Measurements from ENCODE around the gene SNX32.
A peak's percentile ranks its signal among the peaks of the same experiment; 100 is the strongest.

The SNX32 gene

GRCh38 chr11:65871811-65872548 is 38.2 kb downstream of the SNX32 start:
- Histone ChIP-seq H3K27ac (ENCODE audit: low read length) (no peak overlapping the region), H3K9me3 (ENCODE audit: insufficient read depth, low read length) (no peaks in the 10 kb centered on the region), H4K20me1 (ENCODE audit: insufficient read depth, low read length) (no peaks in the 10 kb centered on the region; the same call in 1 of the 2 replicates), H3K36me3 (replicated peaks; ENCODE audit: low read depth, low read length) (peaks cover 12% of the 10 kb centered on the region), H3K4me2 (ENCODE audit: low read length) (no peak overlapping the region), H3K79me2 (ENCODE audit: low read length) (no peaks in the 10 kb centered on the region), H2AFZ (ENCODE audit: low read depth, low read length) (no peak overlapping the region), H3K9ac (ENCODE audit: low read length) (no peak overlapping the region), H3K27me3 (ENCODE audit: low read depth, low read length) (no peaks in the 10 kb centered on the region), H3K4me3 (ENCODE audit: low read length) (no peak overlapping the region), H3K4me1 (ENCODE audit: low read length) (peaks cover 6% of the 10 kb centered on the region)
- TF ChIP-seq EZH2phosphoT487 (IDR thresholded peaks at IDR 0.05; ENCODE audit: low read depth), result no peak
- TF ChIP-seq, protein P1, sequence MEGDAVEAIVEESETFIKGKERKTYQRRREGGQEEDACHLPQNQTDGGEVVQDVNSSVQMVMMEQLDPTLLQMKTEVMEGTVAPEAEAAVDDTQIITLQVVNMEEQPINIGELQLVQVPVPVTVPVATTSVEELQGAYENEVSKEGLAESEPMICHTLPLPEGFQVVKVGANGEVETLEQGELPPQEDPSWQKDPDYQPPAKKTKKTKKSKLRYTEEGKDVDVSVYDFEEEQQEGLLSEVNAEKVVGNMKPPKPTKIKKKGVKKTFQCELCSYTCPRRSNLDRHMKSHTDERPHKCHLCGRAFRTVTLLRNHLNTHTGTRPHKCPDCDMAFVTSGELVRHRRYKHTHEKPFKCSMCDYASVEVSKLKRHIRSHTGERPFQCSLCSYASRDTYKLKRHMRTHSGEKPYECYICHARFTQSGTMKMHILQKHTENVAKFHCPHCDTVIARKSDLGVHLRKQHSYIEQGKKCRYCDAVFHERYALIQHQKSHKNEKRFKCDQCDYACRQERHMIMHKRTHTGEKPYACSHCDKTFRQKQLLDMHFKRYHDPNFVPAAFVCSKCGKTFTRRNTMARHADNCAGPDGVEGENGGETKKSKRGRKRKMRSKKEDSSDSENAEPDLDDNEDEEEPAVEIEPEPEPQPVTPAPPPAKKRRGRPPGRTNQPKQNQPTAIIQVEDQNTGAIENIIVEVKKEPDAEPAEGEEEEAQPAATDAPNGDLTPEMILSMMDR (IDR thresholded peaks at IDR 0.05; ENCODE audit: low read depth, low read length), result no peak

- Histone ChIP-seq H3K36me3 (replicated peaks; ENCODE audit: low read depth, low read length) (peaks cover 5% of the 10 kb centered on the region), H3K27ac (ENCODE audit: low read length) (peak within 1 kb of the TSS; percentile 48), H3K9ac (ENCODE audit: low read length) (peak within 1 kb of the TSS; percentile 66), H3K4me1 (ENCODE audit: low read length) (peaks cover 6% of the 10 kb centered on the region), H3K4me3 (ENCODE audit: low read length) (peak within 1 kb of the TSS; percentile 80), H2AFZ (ENCODE audit: low read depth, low read length) (peak within 1 kb of the TSS; percentile 43; the same call in 1 of the 2 replicates), H4K20me1 (ENCODE audit: insufficient read depth, low read length) (no peaks in the 10 kb centered on the region), H3K4me2 (ENCODE audit: low read length) (peak within 1 kb of the TSS; percentile 90), H3K9me3 (ENCODE audit: insufficient read depth, low read length) (no peaks in the 10 kb centered on the region), H3K79me2 (ENCODE audit: low read length) (no peaks in the 10 kb centered on the region), H3K27me3 (ENCODE audit: low read depth, low read length) (no peaks in the 10 kb centered on the region)
- TF ChIP-seq, protein P1 (IDR thresholded peaks at IDR 0.05; ENCODE audit: low read depth, low read length), result no peak
- TF ChIP-seq EZH2phosphoT487 (IDR thresholded peaks at IDR 0.05; ENCODE audit: low read depth), result no peak
Observed at GRCh38 chr11:65872586-65873317, 39.0 kb downstream of the SNX32 start, which contains the start of gene EFEMP2. Gene EFEMP2 (minus strand): TSS chr11:65872800. CDS start chr11:65872354, 446 bp downstream.

DNA sequence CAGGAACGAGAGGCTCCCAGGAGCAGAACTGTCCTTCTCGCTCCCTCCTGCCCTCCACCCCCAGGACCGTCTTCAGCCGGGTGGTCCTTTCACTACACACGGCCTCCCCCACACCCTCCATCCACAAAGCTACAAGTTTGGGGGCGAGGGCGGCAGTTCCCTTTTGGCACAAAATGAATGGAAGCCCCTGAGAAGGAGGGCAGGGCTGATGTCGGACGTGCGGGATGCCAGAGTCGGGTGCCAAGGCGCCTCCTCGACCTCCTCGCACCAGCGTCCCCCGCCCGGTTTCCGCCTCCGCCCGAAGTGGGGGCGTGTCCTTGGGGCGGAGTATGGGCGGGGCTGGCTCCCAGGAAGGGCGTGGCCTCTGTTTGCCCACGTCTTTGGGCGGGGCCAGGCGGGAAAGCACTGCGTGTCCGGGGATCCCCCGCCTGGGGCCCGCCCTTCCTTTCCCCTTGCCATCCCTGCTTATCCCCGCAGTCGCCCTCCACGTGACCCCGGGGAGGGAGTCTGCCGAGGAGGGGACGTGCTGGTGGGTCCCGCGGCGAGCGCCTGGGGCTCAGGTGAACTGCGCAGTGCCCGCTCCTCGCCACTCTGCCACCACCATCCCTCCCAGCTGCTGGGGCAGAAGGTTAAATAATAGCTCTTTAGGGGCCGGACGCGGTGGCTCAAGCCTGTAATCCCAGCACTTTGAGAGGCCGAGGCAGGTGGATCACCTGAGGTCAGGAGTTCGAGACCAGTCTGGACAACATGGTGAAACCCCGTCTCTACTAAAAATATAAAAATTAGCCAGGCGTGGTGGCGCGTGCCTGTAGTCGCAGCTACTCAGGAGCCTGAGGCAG is 39.8 kb downstream of the SNX32 start:
- H2AFZ ChIP-seq (ENCODE audit: low read depth, low read length), result peak overlapping the region; percentile 43; the same call in 1 of the 2 replicates
- H3K4me2 ChIP-seq (ENCODE audit: low read length), result peak overlapping the region; percentile 90
- no peaks in the 10 kb centered on the region for H4K20me1 ChIP-seq (ENCODE audit: insufficient read depth, low read length)
- TF ChIP-seq, protein P1 (IDR thresholded peaks at IDR 0.05; ENCODE audit: low read depth, low read length), result no peak
- TF ChIP-seq EZH2phosphoT487 (IDR thresholded peaks at IDR 0.05; ENCODE audit: low read depth), result no peak
- H3K9me3 ChIP-seq (ENCODE audit: insufficient read depth, low read length), result no peaks in the 10 kb centered on the region
- H3K4me1 ChIP-seq (ENCODE audit: low read length), result peaks cover 6% of the 10 kb centered on the region
- H3K36me3 ChIP-seq (replicated peaks; ENCODE audit: low read depth, low read length), result no peaks in the 10 kb centered on the region
- peak overlapping the region; percentile 66 for H3K9ac ChIP-seq (ENCODE audit: low read length)
- no peaks in the 10 kb centered on the region for H3K79me2 ChIP-seq (ENCODE audit: low read length)
- peak overlapping the region; percentile 80 for H3K4me3 ChIP-seq (ENCODE audit: low read length)
- H3K27me3 ChIP-seq (ENCODE audit: low read depth, low read length), result no peaks in the 10 kb centered on the region
- peak overlapping the region; percentile 48 for H3K27ac ChIP-seq (ENCODE audit: low read length)

Measured in OCI-LY3 (cell line).